ENCODE data around the gene PXDC1. TPM values are rescaled to one million over a fixed set of nuclear protein-coding genes. Genes with fewer than 3 reads are reported as not detected.
"Not testable (repeated sequence)": the region's sequence is repeated elsewhere in the genome, so short reads cannot be mapped to it uniquely, and the experiment has no call there.

PXDC1 gene
- total and polyA plus RNA-seq, 4 donors: 24.1 to 106 (median 77.6) TPM

DNA sequence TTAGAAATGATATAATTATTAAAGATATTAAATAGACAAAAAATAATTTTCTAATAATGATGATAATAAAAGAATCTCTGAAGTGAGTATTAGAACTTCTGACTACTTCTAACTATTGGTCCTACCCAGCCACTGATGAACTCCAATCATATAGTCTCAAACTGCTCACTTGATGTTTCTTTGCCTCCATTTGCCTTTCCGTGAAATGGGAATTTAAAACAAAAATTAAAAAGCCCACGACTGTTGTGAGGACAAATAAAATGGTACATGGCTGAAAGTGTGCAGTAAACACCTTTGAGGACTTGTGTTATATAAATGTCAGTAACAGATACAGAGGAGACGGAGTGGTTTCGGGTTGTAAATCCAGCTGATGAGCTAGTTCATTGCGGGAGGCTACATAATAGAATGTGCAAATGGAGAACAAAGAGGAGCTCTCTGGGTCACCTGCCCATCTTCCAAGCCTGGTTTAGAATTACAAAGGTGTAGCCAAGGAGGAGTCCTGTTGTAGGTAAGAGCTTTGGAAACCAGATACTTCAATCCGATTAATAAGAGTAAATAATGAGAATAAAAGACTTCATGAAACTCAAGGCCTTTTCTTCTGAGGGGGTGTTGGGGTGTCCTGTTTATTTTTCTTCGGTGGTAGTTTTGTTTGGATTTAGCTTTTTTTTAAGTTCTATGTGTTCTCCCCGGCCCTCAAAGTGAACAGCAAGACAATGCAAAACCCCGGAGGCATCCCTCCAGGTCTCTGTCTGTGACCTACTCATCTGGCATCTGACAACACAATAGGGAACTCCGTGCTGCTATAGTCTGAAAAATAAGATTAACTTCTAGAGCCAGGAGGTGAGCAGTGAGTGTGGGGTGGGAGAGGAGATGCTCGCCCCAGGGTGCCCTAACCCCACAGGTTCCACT, 4.4 kb upstream of the PXDC1 start:
- TF ChIP-seq, protein P1, sequence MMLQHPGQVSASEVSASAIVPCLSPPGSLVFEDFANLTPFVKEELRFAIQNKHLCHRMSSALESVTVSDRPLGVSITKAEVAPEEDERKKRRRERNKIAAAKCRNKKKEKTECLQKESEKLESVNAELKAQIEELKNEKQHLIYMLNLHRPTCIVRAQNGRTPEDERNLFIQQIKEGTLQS (IDR thresholded peaks at IDR 0.05): no peak
- no peak for TF ChIP-seq RAD21 (IDR thresholded peaks at IDR 0.05)
- TF ChIP-seq, protein P2, sequence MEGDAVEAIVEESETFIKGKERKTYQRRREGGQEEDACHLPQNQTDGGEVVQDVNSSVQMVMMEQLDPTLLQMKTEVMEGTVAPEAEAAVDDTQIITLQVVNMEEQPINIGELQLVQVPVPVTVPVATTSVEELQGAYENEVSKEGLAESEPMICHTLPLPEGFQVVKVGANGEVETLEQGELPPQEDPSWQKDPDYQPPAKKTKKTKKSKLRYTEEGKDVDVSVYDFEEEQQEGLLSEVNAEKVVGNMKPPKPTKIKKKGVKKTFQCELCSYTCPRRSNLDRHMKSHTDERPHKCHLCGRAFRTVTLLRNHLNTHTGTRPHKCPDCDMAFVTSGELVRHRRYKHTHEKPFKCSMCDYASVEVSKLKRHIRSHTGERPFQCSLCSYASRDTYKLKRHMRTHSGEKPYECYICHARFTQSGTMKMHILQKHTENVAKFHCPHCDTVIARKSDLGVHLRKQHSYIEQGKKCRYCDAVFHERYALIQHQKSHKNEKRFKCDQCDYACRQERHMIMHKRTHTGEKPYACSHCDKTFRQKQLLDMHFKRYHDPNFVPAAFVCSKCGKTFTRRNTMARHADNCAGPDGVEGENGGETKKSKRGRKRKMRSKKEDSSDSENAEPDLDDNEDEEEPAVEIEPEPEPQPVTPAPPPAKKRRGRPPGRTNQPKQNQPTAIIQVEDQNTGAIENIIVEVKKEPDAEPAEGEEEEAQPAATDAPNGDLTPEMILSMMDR (IDR thresholded peaks at IDR 0.05; ENCODE audit: low read depth, low read length, missing input control): no peak
- TF ChIP-seq FOXA2 (IDR thresholded peaks at IDR 0.05): no peak
- no peak for TF ChIP-seq HNF4G (IDR thresholded peaks at IDR 0.05)
- TF ChIP-seq YY1 (IDR thresholded peaks at IDR 0.05): no peak
- TF ChIP-seq JUND (IDR thresholded peaks at IDR 0.05): no peak
- Histone ChIP-seq H3K27ac (ENCODE audit: low read depth in 1 of 2, low read length in 2 of 2) (no peak overlapping the region), H3K9me3 (ENCODE audit: control insufficient read depth in 4 of 4, low read length in 3 of 4) (no peaks in the 10 kb centered on the region), H3K36me3 (ENCODE audit: control insufficient read depth in 4 of 4, insufficient read depth in 3 of 4, low read depth in 1 of 4, low read length in 3 of 4) (no peaks in the 10 kb centered on the region), H3K27me3 (ENCODE audit: control insufficient read depth in 4 of 4, insufficient read depth in 4 of 4, low read length in 3 of 4) (no peaks in the 10 kb centered on the region), H3K9ac (ENCODE audit: low read depth in 1 of 2, low read length in 2 of 2) (no peak overlapping the region), H3K4me1 (ENCODE audit: control insufficient read depth in 4 of 4, insufficient read depth in 4 of 4, low read length in 3 of 4) (no peaks in the 10 kb centered on the region), H3K4me3 (ENCODE audit: low read depth in 1 of 3, low read length in 3 of 3) (no peak overlapping the region)
- 66% methylated on average over 11 of the region's 11 CpGs for WGBS
- DNase-seq (ENCODE audit: low spot score): no peak

DNA sequence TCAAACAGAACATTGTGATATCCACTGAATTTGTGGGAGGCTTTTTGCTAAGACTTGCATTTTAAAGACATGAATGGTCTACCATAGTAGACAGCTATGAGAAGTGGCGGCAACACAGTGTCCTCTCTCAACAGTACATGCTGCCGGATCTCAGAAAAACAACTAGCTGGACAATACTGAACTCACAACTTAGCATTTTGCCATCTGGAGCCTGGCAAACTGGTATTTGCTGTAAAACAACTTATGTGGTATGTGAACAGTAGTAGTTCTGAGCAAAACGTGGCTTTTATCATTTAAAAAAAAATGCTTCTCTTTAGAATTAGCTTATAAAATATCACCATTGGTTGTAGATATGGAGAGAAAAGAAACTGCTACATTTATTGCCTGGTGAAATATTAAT, 3.3 kb upstream of the PXDC1 start:
- Histone ChIP-seq H3K4me3 (ENCODE audit: low read depth in 1 of 3, low read length in 3 of 3) (no peak overlapping the region), H3K27me3 (ENCODE audit: control insufficient read depth in 4 of 4, insufficient read depth in 4 of 4, low read length in 3 of 4) (no peaks in the 10 kb centered on the region), H3K4me1 (ENCODE audit: control insufficient read depth in 4 of 4, insufficient read depth in 4 of 4, low read length in 3 of 4) (peaks cover 0 to 2% (median 0%) of the 10 kb centered on the region in 4 donors), H3K27ac (ENCODE audit: low read depth in 1 of 2, low read length in 2 of 2) (no peak overlapping the region), H3K9me3 (ENCODE audit: control insufficient read depth in 4 of 4, low read length in 3 of 4) (no peaks in the 10 kb centered on the region), H3K9ac (ENCODE audit: low read depth in 1 of 2, low read length in 2 of 2) (no peak overlapping the region), H3K36me3 (ENCODE audit: control insufficient read depth in 4 of 4, insufficient read depth in 3 of 4, low read depth in 1 of 4, low read length in 3 of 4) (no peaks in the 10 kb centered on the region)
- no peak for TF ChIP-seq RAD21 (IDR thresholded peaks at IDR 0.05)
- no peak for TF ChIP-seq GABPA (IDR thresholded peaks at IDR 0.05 in 1 of 2, conservative IDR thresholded peaks at IDR 0.05 in 1 of 2)
- TF ChIP-seq, protein P1 (IDR thresholded peaks at IDR 0.05): no peak
- no peak for TF ChIP-seq RXRA (IDR thresholded peaks at IDR 0.05)
- no peak for TF ChIP-seq SP1 (IDR thresholded peaks at IDR 0.05)
- no peak for TF ChIP-seq FOXA1 (IDR thresholded peaks at IDR 0.05)
- TF ChIP-seq YY1 (IDR thresholded peaks at IDR 0.05): no peak
- no peak for TF ChIP-seq TAF1 (conservative IDR thresholded peaks at IDR 0.05)
- TF ChIP-seq JUND (IDR thresholded peaks at IDR 0.05): no peak
- TF ChIP-seq, protein P3, sequence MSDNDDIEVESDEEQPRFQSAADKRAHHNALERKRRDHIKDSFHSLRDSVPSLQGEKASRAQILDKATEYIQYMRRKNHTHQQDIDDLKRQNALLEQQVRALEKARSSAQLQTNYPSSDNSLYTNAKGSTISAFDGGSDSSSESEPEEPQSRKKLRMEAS (IDR thresholded peaks at IDR 0.05): no peak
- TF ChIP-seq, protein P4, sequence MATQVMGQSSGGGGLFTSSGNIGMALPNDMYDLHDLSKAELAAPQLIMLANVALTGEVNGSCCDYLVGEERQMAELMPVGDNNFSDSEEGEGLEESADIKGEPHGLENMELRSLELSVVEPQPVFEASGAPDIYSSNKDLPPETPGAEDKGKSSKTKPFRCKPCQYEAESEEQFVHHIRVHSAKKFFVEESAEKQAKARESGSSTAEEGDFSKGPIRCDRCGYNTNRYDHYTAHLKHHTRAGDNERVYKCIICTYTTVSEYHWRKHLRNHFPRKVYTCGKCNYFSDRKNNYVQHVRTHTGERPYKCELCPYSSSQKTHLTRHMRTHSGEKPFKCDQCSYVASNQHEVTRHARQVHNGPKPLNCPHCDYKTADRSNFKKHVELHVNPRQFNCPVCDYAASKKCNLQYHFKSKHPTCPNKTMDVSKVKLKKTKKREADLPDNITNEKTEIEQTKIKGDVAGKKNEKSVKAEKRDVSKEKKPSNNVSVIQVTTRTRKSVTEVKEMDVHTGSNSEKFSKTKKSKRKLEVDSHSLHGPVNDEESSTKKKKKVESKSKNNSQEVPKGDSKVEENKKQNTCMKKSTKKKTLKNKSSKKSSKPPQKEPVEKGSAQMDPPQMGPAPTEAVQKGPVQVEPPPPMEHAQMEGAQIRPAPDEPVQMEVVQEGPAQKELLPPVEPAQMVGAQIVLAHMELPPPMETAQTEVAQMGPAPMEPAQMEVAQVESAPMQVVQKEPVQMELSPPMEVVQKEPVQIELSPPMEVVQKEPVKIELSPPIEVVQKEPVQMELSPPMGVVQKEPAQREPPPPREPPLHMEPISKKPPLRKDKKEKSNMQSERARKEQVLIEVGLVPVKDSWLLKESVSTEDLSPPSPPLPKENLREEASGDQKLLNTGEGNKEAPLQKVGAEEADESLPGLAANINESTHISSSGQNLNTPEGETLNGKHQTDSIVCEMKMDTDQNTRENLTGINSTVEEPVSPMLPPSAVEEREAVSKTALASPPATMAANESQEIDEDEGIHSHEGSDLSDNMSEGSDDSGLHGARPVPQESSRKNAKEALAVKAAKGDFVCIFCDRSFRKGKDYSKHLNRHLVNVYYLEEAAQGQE (IDR thresholded peaks at IDR 0.05): no peak
- TF ChIP-seq HNF4G (IDR thresholded peaks at IDR 0.05): no peak
- TF ChIP-seq, protein P2 (IDR thresholded peaks at IDR 0.05; ENCODE audit: low read depth, low read length, missing input control): no peak
- TF ChIP-seq FOXA2 (IDR thresholded peaks at IDR 0.05): no peak
- 90% methylated on average over 3 of the region's 3 CpGs for WGBS
- no peak for DNase-seq (ENCODE audit: low spot score)

DNA sequence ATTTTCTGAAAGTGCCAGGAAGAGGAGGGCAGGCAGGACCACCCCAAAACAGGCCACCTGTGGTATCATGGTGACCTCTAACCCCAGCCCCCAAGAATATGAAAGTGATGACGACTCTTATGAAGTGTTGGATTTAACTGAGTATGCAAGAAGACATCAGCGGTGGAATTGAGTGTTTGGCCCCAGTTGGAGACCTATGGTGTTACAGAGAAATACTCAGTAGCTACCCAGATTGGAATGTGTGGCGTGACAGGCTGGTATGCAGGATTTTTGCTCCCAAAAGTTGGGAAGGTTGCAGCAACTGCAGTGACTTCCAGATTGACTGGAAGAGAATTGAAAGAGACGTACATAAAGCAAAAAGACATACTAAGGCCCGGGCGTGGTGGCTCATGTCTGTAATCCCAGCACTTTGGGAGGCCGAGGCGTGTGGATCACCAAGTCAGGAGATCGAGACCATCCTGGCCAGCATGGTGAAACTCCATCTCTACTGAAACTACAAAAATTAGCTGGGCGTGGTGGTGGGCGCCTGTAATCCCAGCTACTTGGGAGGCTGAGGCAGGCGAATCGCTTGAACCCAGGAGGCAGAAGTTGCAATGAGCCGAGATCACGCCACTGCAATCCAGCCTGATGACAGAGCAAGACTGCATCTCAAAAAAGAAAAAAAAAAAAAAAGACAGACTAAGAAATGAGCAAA, 2.7 kb upstream of the PXDC1 start:
- 96% methylated on average over 15 of the region's 15 CpGs for WGBS

More for the DNA sequence above, 2.7 kb upstream of the PXDC1 start:
- not testable (repeated sequence) for H3K36me3 ChIP-seq (ENCODE audit: control insufficient read depth in 4 of 4, insufficient read depth in 3 of 4, low read depth in 1 of 4, low read length in 3 of 4); H3K9me3 ChIP-seq (ENCODE audit: control insufficient read depth in 4 of 4, low read length in 3 of 4); H3K27me3 ChIP-seq (ENCODE audit: control insufficient read depth in 4 of 4, insufficient read depth in 4 of 4, low read length in 3 of 4); H3K4me1 ChIP-seq (ENCODE audit: control insufficient read depth in 4 of 4, insufficient read depth in 4 of 4, low read length in 3 of 4); DNase-seq (ENCODE audit: low spot score); H3K9ac ChIP-seq (ENCODE audit: low read depth in 1 of 2, low read length in 2 of 2); H3K27ac ChIP-seq (ENCODE audit: low read depth in 1 of 2, low read length in 2 of 2); H3K4me3 ChIP-seq (ENCODE audit: low read depth in 1 of 3, low read length in 3 of 3)

All from liver (tissue), 9 donors.